HG02642 (cell line): Measurements from ENCODE around the gene ZXDC.

Experiments used
- ATAC-seq: cut with Tn5 transposase; IDR thresholded peaks from one replicate; pipeline ENCODE4 v1.9.1; 2021; ENCODE audit warnings: mild to moderate bottlenecking; ENCODE audit not compliant: unreplicated experiment, poor library complexity

ZXDC gene

DNA sequence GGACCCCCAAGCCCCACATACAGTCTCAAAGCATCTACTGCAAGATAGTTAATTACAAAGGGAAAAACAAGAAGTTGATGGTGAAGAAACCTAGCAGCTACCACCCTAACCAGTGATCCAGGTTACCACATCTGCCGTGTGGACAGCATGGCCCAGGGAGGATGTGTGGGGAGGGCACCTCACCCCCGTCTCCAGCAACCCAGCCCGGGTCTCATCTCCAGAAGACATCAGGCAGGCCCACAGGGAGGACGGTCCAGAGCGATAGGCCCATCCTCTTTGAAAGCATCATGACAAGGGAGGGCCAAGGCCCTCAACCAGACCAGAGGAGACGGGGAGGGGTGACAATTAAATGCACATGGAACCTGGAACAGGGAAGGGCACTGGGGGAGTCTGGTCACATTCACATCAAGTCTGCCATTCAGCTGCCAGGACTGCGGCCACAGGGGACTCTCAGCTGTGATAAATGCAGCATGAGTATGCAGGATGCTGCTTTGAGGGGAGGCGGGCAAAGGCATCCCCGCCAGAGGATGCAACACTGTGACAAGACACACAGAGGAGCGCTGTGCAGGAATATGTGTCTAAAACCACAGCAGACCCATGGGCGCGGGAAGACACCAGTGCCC lies 18.8 kb downstream of the ZXDC start:
- ATAC-seq = no peak

DNA sequence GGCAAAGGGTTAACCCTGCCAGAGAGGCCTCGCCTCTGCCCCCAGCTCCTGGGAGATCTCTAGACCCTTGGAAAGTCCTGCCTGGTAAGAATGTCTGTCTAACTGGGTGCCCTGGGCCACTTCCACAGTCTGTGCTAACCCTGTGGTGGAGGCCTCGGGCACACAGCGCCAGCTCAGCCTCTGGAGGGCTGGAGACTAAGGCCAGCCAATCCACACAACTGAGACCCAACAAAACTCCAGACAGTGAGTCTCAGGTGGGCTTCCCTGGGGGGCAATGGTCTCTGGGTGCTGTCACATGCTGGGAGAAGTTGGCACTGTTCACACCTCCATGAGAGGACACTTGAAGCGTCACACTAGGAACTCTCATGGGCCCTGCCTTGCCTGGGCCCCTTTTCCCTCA lies 19.5 kb downstream of the ZXDC start:
- ATAC-seq = no peak

DNA sequence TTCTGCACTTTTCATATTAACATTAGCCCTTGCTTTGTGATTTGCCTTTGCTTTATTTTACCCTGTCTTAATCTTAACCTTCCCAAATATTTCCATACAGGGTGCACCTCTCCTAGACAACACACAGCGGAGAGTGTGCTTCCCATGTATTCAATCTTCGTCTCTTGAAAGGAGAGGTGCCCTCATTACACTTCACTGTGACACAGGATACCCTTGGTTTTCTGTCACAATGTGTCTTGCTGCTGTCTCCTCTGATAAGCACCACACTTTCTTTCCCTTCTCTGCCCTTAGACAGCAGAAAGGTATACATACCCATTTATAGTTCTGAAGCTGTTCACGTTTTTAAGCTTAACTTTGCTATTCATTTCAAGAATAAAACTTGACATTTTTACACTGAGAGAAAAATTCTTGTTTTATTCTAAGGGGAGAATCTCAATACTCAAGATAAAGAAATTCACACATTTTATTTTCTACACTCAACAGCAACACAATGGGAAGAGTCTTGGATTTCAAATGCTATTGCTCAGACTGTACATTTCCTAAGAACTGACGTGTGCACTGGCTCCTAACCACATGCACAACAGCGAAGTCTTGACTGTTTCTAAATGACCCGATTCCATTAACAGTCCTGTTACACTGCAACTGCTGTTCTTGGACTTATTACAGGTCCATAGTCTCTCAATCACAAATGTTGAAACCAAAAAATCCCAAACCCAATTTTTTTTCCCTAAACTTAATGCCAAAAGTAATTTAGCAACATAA lies 21.1 kb downstream of the ZXDC start:
- ATAC-seq = no peak

DNA sequence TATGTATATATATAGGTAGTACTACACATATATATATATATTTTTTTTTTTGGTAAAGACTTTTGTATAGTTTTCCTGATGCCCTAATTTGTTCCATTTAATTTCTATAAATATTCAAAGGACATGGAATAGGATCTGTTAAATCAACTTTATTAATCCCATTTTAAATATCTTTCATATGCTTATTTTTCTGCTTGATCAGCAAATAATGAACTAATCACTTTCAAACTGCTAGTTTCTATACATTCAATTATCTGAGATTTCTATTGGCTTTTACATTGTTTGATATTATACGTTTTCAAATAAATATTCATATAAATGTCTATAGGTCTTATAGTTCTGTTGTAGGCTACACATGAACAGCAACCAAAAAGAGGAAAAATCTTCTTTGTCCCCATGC lies 21.7 kb downstream of the ZXDC start:
- ATAC-seq = no peak

DNA sequence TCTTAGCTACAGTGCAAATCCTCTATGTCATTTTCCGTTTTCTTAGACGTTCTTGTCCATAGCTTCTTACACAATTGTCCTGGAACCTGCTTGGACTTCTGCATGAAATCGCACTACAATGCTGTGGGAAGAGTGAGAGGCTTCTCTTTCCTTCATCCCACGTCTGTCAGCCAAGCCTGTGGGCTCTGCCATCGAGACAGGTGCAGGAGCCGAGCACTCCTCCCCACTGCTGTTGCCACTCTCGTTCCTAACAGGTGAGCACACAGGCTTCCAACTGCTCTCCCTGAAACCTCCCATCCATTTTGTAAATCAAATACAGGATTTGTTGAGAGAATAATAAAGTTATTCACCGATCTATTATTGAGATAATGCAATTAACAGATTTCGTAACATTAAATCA lies 23.5 kb downstream of the ZXDC start:
- ATAC-seq = no peak

DNA sequence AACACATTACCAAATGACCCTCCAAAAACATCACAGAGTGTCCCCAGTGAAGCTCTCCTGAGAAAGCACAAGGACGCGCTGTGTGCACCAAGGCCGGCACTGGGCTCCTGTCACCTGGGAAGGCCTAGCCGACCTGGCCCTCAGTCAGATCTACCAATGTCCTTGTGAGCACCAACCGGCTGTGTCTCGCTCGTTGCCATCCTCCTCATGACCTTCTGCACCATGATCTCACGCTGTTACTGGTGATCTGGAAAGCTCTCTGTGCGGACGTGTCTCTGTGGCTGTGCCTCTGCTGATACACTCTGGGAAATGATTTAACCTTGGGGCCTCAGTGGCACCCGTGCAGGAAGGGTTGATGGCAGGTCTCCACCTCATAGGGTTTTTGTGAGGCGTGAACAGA lies 24.2 kb downstream of the ZXDC start:
- ATAC-seq = no peak

DNA sequence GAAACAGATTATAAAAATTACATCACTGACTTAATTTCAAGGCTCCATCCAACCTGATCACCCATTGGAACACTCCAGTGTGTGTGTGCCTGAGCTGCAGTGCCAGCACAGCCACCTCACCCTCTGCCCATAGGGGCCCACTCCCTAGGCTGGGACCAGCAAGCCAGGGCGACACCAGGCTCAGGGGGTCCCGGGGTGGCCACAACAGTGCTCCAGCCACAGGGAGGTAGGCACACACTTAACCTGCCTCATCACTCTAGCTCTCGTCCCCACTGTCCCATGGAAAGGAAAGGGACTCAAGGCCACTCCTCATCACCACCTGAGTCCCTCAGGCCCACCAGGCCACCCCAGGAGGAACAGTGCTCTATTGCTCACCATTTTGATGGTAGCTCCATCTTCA lies 24.9 kb downstream of the ZXDC start:
- ATAC-seq = no peak

DNA sequence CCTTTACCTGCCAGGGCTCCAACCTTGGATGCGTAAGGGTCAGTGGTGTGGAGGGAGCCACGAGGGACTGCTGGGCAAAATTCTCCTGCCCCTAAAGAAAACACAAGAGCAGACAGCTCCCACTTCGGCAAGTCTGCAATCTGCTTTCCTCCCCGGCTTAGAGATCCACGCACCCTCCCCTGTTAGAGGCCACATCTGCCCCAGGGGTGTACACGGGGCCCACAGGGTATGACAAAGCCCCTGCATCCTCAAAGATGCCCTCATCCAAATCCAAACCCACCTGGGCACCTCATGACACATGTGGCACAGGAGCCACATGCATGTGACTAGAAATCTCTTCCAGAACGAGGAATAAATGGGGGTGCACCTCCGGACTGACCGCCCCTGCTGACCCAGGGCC lies 25.5 kb downstream of the ZXDC start:
- ATAC-seq = no peak

DNA sequence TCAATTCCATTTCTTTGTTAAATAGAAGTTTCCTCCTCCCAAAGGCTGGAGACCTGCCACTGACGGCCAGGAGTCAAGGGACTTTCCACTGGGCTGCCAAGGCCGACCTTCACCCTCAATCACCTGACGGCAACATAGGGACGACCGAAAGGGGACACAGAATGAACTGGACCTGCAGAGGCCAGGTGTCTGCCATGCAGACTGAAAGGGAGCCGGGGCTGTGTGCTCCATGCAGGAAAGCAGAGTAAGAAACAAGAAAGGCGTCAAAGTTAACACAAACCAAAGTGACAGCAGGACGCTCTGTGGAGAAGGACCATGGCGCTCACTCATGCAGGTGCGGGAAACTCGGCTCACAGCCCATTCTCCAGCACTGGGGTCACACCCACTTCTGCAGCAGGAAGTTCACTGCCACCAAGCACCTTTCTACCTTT lies 26.1 kb downstream of the ZXDC start:
- ATAC-seq = no peak

DNA sequence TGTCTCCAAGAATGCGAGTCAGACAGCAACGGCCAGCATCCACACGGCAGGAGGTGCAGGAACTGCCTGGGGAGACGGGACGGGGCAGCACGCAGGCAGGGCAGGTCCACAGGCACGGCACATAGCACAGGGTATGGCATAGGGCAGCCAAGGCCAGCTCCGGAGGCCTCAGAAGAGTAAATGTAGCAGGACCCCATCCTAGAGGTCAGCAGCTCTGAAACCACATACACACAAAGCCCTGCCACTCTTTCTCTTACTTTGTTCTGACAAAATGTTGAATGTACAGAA lies 26.9 kb downstream of the ZXDC start:
- no peak for ATAC-seq

DNA sequence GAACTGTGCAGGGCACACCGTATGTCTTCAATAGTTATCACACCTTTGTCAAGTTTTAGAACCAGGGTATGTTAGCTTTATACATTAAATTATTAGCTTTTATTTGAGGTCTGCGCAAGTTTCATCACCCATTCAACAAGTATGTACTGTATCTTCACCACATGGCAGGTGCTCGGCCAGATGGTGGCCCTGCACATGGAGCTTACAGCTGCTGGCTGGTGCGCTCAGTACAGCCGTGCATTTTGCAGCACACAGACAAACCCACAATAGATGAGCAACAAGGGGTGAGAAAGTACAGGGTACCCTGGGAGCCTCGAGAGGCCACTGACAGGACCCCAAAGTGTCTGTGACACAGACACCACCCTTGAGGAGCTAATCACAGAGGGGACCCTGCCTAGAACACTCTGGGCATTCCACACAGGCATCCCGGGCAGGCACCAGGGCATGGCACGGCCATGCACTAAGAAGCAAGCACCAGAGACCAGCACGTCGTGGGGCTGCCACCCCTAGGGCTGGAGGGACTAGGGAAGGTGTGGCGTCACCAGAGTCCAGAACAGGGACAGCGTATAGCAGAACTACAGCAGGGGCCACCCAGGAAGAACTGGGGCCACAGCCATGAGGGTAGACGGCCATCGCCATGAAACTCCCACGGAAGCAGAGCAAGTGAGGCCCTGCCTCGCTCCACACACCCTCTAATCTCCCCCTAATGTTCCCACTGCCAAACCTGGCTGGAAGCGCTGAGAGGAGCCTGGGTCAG lies 27.4 kb downstream of the ZXDC start:
- no peak for ATAC-seq

DNA sequence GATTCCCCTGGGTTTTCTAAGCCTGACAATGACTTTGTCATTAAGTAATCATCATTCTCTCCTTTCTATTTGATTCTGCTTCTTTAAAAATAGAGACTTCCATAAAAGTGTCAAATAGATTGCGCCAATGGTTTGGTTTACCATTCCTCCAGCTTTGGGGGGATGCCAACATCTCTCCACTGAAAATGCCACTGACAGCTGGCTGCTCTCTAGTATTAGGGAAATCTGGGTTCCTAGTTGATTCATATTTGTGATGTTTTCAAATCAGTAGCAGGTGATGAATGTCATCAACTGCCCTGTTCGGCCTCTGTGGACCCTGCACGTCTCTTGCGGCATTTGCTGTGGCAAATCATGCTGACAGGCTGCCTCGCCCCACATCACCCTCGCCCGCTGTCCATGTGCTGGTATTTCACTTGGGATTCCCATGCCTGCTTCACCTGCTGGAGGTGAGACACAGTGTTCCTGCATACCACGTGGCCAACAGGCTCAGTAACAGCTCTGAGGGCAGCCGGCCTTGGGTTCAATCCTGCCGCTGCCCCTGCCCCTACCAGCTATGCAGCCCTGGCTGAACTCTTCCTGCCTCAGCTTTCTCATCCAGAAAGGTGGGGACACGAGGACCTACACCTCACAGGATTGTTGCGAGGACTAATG lies 28.1 kb downstream of the ZXDC start:
- no peak for ATAC-seq

DNA sequence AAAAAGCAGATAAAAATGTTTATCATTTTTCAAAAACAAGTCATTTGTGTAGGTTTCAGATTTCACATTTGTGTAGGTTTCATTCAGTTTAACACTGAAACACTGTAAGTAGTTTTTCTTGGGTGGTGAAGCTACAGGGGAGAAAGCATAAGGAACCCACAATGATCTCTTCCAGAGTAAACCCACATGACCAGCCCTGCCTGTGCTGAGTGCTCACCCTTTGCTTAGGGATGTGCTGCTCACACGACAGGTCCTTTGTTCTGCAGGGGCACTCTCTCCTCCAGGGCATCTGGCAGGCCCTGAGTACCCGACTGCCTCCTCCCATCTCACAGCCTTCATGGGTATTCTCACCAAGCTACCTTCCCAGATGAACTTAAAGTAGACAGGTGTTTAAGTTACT lies 28.9 kb downstream of the ZXDC start:
- ATAC-seq = no peak

DNA sequence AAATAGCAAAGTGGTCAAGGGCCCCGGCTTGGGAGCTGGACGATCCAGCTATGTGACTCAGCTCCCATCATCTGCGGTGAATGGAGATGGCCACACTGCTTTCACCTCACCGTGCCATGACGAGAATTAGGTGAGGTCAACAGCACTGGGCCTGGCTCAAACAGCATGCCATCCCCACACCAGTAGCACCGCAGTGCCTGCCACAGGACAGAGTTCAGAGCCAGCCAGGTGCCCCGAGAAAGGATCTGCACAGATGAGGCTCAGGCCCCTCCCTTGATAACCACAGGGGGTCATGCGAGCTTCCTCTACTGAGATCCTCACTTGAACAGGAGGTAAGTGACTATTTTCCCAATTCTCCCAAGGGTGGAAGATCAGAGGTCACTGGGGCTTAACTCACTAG lies 29.4 kb downstream of the ZXDC start:
- ATAC-seq = no peak

DNA sequence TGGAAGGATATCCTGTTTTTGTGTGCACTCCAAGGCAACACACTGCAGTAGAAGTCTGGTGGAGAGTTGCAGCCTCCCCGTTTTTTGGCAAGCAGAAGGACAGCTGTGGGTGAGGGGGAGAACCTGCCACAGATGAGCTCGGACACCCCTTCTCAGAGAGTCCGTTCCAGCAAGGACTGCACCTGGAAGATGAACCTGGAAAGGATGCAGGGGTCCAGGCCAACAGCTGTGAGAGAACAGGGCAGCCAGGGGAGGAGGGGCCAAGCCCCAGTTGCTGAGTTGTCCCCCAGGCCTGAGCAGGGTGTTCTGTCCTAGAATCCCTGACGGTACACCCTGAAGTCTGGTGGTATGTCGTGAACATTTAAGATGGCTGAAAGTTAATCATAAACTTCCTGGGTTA lies 30.2 kb downstream of the ZXDC start:
- ATAC-seq = no peak

DNA sequence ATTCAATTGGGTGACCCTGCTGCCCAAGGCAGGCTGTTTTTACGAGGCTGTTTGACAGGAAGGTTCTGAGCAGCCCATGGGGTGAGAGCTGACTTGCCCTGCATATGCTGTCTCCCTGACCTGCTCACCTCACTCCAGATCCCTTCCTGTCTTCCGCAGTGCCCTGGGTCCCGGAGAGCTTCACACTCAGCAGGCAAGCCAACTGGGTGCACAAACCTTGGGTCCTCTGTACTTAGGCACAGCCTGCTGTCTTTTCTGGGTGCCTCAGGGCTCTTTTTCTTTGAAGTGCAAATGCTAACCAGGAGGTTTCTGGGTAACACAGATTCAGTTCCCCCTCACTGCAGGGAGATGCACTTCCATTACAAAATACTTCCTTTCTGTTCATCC lies 32.8 kb downstream of the ZXDC start:
- ATAC-seq = no peak

DNA sequence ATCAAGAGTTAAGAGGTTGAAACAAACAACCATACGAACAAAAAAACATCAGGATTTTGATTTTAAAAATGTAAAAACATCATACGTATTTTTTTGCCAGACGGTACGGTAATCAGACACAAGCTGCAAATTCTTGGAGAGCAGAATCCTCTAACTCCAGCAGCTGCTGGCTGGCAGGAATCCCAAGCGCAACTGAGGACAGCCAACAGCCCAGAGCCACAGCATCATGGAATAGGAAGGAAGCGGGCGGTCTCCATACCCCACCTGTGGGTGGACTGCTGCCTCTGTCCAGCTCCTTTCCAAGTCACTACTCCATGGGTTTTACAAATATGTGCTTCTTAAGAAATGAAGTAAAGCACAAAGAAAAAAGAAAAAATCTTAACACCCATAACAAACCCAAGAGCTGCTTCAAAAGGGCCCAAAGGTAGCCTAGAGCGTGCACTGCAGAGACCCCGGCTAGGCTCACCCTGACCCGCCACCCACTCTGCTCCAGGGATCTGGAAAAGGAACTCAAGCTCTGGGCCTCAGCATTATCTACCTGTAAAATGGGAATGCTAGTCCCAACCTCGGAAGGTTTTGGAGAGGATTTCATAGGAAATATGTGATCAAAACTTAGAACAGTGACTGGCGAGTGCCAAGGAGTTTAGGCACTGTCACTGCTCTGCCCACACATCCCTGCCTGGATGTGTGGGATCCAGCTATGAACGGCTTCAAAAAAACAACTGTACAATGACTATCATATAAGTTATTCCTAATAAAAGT lies 33.4 kb downstream of the ZXDC start:
- ATAC-seq = no peak

DNA sequence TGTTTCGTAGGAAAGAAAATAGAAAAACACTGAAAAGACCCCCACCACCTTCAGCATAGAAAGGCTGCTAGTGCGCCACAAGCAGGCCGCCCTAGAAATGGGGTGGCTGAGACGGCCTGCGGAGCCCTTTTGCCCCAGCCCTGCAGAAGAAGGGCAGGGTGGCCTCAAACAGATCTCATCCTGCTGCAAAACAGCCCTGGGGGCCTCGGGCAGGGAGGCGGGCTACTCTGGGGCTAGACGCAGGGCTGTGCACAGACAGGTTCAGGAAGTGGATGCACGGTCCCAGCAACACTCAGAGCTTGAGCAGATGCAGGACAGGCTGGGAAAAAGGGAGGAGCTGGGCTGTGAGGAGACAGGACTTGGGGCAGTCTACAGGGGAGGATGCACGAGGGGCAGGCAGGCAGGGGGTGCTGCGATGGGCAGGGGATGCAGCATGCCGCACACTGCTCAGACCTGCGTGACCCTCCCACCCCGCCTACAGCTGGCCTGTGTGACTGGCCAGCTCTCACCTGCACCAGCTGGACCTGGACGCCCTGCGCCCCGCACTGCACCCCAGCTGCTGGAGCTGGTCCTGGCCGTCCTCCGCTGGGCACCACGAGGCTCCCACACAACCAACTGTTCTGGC lies 34.3 kb downstream of the ZXDC start:
- no peak for ATAC-seq

DNA sequence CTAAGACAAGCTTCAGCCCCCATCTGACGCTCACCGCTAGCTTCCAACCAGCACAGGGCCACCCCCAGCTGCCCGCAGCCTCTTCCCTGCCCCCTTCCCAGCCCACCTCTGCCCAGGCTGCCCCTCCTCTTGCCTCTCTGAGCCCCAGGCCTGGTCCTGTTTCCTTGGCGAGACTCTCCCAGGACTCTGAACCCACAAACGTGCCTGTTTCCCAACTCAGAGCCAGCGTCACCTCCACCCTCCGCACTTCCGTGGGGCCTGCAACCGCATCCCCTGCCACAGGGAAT lies 35.0 kb downstream of the ZXDC start:
- no peak for ATAC-seq

DNA sequence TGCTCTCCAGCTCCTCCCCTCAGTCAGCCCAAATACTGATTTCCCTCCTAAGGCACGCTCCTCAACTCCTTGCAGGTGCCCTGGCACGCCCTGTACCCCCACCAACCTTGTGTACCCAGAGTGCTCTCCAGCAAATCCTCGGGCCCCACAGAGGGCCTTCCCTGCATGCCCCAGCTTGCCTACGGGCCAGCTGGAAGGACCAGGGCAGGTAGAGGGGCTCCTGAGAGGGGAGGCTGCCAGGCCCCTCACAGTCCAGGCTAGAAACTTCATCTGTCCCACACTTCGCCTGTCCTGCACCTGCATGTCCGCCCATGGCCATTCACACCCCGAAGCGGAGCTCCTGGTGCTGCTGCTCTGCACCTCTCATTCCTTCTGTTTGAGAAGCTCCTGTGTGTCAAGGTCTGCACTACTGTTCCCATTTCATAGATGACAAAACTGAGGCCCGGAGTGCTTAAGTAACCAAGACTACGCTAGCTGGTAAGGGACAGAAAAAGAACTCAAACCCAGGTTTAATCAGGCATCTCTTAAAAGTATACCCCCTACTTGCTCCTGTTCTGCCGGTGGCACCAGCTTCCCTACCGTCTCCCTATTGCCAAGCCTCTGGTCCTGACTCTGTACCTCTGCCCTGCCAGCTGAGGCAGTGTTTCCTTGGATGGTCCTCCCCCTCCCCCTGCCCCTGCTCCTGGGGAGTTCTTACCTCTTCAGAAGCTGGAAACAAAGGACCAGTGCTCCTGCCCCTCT lies 35.6 kb downstream of the ZXDC start:
- ATAC-seq = no peak
